HG02852 (cell line): ENCODE data around the gene ARHGAP5.
A peak's percentile ranks its signal among the peaks of the same experiment; 100 is the strongest.

Experiments
- ATAC-seq: cut with Tn5 transposase; IDR thresholded peaks from one replicate; pipeline ENCODE4 v1.9.1; 2021; ENCODE audit warnings: mild to moderate bottlenecking, moderate library complexity; ENCODE audit not compliant: unreplicated experiment

Gene ARHGAP5, protein sequence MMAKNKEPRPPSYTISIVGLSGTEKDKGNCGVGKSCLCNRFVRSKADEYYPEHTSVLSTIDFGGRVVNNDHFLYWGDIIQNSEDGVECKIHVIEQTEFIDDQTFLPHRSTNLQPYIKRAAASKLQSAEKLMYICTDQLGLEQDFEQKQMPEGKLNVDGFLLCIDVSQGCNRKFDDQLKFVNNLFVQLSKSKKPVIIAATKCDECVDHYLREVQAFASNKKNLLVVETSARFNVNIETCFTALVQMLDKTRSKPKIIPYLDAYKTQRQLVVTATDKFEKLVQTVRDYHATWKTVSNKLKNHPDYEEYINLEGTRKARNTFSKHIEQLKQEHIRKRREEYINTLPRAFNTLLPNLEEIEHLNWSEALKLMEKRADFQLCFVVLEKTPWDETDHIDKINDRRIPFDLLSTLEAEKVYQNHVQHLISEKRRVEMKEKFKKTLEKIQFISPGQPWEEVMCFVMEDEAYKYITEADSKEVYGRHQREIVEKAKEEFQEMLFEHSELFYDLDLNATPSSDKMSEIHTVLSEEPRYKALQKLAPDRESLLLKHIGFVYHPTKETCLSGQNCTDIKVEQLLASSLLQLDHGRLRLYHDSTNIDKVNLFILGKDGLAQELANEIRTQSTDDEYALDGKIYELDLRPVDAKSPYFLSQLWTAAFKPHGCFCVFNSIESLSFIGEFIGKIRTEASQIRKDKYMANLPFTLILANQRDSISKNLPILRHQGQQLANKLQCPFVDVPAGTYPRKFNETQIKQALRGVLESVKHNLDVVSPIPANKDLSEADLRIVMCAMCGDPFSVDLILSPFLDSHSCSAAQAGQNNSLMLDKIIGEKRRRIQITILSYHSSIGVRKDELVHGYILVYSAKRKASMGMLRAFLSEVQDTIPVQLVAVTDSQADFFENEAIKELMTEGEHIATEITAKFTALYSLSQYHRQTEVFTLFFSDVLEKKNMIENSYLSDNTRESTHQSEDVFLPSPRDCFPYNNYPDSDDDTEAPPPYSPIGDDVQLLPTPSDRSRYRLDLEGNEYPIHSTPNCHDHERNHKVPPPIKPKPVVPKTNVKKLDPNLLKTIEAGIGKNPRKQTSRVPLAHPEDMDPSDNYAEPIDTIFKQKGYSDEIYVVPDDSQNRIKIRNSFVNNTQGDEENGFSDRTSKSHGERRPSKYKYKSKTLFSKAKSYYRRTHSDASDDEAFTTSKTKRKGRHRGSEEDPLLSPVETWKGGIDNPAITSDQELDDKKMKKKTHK (N-terminal part only)

DNA sequence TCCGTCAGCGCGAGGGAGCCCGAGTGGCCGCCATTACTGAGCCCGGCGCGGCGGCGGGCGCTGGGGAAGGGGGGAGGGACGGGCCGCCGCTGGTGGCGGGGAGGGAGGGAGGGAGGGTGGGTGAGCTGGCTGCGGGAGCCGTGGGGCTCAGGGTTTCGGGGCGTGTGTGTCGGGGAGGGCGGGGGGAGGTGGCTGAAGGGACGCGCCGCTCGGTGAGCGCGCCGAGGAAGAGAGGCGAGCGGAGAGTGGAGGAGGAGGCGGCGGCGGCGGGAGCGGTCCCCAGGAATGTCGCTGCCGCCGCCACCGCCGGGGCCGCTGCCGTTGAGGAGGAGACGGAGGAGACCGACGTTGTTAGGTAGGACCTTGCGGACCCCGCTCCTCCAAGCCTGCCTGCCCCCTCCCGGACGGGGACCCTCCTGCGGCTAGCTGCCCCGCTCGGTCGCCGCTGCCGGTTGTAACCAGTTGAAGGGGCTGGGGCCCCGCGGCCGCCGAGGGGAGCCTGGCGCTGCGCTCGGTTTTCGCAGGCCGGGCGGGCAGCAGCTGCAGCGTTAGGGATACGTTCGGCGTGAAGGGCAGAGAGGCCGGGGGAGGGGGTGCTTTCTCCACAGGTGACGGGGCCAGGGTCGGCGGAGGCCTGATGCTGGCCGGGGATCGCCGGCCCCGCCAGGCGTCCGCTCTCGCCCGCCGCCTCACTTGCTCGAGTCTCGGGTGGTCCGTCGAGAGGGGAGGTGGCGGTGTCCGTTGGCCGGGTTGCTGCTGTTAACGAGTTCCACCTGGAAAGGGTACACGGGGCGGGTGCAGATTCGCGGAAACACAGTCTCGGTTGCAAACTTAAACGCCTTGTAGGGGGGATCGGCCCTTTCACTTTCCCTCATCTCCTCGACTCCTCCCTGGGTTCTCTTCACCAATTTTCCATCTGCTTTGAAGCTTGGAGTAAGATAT, at the start of gene ARHGAP5:
Gene ARHGAP5 (plus strand): TSS at position 224 of the 942 bp plus-strand sequence. CDS start 13,366 bp downstream, outside the sequence.
- ATAC-seq: peak; percentile 42

DNA sequence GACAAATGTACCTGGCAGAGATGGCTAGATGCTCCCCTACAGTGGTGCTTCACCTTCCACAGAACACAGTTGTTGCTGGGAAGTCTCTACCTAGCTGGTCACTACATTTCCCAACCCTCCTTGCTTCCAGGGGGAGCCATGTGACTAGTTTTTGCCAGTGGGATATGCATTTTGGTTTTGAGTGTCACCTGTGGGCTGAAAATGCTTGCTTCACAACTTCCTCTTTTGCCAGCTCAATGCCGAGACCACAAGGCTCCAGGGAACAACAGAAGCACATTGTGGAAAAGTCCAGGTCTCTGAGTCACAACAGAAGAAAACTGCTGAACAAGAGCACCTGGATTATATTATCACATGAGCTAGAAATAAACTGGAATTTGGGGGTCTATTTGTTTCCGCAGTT, 48.5 kb upstream of the ARHGAP5 start:
- ATAC-seq: no peak

DNA sequence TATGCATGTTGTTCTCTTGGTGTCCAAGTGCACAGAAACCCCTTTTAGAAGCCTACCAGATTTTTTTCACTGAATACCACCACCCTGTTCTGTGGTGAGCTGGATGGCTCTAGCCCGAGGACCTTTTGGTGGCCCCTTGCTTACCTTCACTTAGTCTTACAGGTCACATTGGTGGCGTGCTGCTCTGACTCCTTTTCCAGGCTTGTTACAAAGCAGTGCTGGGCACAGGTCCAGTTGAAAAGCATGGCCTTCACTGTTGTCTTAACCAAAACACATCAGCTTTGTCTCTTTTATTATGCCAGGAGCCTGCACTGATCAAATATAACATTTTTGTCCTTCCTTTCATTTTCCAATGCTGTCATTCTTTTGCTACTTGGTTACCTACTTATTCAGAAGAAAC, 43.6 kb upstream of the ARHGAP5 start:
- no peak for ATAC-seq

DNA sequence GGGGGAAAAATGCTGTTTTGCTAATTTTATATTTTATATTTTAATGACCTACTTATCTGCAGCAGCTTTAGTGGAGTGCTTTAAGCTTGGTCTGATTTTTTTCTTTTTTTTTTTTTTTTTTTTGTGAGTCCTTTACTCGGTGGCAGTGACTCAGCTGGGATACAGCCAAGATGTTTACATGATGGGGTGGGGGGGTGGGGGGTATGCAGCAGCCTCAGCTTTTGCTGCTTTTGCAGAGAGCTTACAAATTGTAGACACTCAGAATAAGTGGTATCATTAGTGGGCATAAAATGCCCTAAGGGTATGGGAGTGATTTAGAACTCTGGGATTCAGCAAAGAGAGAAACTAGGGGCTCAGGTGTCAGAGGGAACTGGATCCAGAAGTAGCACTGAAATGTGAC, 38.2 kb upstream of the ARHGAP5 start:
- ATAC-seq: no peak

DNA sequence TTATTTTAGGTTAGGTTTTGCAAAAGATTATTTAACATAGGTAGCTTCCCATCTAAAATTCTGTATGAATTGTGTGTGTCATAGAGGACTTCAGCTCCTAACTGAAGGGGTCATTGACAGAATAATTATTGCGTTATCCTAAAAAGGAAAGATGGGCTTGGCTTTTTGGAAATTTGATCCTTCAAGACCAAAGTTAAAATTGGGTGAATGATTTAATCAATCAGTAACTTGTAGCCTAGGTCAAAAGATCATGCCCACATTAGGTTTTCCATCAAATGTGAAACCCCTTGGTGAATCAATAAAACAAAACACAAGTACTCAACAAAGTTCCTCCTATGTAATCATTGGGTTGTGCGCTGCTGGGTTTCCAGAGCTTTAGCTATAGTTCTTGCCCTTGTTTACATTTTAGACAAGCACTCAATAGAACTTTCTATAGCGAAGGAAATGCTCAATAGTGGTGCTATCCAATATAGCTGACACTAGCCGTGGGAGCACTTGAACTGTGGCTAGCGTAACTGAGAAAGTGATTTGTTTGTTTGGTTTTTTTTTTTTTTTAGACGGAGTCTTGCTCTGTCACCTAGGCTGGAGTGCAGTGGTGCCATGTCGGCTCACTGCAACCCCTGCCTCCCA, 37.6 kb upstream of the ARHGAP5 start:
- no peak for ATAC-seq

DNA sequence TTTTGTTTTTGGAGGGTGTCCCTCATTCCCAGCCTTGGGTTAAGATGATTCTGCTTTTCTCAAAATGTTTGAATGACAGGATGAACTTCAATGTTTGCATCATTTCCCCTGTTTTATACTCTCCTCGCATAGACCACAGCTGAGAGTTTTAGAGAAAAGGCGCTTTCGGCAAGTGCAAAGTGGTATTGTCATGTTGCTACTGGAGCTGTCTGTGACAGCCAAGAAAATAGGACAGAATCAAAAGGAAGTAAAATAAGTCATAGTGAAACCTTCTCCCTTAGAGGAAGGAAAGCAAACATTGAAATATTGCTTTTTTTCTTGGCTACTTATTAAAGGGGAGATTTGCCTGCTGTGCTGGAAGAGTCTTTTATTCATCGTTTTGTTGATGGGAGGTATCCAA, 33.5 kb upstream of the ARHGAP5 start:
- no peak for ATAC-seq

DNA sequence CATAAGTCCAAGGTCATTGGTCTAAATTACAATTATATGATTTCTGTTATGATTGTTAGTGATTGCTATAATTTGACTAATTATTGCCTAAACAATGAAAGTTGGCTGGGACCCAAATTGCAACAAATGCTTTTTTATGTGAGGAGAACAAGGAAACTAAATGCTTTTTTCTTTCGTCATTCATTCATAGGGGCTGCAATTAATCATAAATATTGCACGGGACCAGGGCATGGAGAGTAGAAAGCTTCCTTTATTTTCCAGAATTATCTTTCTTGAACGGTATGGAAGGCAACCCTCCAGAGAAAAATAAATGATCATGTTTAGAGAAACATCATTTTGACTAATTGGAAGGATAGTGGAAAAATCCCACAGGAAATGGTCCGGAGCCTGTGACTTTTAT, 32.6 kb upstream of the ARHGAP5 start:
- no peak for ATAC-seq

DNA sequence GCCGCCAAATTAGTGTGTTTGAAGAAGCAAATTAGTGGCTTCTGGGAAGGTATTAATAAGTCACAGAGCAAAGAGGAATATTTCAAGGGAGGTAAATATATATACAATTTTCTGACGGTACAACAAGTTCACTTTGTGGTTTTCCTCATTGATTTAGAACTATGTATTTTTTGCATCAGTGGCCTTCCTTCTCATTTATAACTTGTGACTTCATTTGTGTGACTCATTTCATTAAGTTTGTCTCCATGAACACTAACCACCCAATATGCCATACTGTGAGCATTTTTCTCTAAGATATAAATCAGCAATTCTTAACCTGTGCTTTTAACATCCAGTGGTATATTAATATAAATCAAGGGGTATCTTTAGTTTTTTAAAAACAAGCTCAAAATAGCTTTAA, 29.3 kb upstream of the ARHGAP5 start:
- ATAC-seq: no peak

DNA sequence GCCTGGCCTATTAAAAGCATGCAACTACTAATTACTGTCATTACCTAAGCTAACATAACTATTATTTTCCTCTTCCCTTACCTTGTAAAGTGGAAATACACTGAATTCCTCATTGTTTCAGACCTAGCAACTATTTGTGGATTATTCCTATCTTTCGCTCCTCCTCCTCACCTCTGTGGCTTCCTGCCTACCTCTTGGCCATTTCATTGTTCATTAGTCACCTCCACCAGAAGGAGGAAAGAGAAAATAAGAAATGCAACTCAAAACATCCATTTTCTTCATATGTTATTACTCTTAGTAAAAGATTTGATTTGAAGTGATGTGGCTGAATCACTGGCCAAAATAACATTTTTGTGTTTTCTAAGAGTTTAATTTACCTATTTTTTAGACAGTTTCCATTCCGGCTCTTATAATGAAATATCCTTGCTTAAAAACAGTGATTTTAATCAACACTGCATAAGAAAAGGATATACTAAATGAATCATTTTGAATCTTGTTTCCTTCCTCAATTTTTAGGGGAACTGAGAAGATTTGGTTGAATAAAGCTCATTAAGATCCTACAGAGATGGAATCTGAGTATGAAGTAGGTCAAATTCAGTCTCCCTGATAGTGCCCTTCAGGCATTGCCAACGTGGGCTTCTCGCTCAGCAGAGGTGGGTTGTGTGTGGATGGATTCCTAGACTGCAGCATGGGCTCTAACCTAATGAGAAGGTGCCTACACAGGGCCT, 27.6 kb upstream of the ARHGAP5 start:
- ATAC-seq: no peak

DNA sequence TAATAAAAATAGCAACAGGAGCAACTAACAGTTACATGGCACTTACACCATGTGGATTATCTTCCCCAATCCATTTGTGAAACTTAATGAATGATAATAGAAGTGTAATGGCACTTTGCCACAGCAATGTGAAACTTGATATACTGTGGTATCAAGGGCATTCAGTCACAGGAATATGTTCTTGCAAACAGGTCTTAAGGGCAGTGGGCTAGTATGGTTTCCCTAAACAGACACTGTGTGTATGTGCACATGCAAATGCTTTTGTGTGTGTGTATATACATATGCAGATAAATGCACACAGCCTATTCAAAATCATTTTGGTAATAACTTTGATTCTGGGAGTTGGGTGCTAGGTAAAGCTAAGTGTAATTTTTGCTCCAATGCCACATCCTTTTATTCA, 26.2 kb upstream of the ARHGAP5 start:
- no peak for ATAC-seq

DNA sequence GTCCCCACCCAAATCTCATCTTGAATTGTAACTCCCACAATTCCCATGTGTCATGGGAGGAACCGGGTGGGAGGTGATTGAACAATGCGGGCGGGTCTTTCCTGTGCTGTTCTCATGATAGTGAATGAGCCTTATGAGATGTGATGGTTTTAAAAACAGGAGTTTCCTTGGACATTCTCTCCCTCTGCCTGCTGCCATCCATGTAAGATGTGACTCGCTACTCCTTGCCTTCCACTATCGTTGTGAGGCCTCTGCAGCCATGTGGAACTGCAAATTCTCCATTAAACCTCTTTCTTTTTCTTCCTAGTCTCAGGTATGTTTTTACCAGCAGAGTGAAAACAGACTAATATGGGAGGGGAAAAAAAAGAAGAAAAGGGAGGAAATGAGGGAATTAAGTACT, 22.6 kb upstream of the ARHGAP5 start:
- no peak for ATAC-seq

DNA sequence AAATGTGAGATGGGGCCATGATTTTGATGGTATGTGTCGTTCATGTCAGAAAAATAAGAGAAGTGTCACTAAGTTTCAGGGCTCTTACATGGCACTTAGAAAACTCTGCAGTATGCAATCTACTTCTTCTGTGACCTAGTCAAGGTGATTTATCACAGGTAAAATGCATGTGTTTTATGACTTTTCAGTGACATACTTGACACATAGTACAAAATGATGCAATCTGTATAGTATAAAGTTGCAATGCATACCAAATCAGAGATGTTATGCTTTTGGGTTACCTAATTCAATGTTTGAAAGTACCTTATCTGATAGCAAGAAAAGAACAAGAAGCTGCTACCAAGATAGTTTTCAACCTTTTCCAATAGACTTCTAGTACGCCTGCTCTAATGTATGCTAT, 21.9 kb upstream of the ARHGAP5 start:
- ATAC-seq: no peak

DNA sequence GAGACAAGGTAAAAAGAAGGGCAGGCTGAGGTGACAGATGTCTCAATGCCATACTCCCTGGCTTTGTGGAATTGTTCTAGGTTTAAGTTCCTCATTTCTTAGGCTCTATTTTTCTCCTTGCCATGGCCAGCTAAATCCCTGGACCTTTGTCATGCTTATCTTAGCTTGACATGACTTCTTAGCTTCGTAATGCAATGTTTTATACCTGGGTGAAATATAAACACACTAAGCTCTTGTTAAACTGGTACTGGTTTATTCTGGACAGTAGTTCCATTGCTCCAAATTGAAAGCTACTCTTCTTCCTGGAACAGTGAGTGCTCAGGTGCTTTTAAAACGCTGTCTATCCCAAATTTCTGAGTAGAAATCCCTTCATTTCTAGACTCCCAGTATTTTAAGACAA, 17.4 kb upstream of the ARHGAP5 start:
- ATAC-seq: no peak

DNA sequence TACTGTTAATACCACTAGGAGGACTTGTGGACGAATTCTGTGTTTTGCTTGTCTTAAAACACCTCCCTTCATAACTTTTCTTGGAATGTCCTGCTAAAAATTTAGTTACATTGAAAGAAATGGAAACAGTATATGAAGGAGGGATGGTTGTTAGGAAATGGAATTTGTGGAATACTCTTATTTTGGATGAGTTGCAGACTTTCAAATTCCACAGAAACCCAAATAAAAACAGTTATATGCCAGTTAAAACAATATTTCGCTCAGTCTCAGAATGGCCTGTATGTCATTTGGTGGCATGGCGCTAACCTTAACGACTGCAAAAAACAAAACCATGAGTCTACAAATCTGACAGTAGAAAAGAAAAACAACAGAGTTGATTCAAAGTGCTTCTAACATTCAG, 12.2 kb upstream of the ARHGAP5 start:
- no peak for ATAC-seq

DNA sequence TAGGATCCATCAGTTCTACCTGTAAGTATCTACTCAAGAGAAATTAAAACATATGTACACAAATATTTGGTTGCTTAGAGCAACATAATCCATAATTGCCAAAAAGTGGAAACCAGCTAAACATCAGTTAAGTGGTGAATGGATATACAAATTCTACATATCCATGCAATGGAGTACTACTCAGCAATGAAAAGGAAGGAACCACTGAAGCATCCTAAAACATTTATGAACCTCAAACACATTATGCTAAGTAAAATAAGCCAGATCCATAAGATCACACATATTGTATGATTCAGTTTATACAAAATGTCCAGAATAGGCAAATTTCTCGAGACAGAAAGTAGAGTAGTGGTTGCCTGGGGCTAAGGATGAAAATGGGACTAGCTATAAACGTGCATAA, 8.4 kb upstream of the ARHGAP5 start:
- ATAC-seq: no peak

DNA sequence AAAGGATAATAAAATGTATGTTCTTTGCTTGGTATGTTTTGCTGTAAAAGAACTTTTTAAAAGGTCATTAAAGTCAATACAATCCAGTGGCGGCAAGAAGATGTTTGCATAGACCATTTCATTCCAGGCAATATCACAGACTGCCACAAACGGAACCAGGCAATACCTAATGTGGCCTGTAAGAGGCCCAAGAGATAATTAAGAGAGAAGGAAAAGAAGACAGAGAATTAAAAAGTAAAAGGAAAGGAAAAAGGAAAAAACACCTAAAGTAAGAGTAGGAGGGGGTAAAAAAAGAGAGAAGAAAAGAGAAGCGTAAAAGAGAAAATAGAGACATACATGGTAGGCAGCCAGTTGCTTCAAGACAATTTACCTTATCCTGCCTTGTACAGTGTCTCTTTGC, 6.8 kb upstream of the ARHGAP5 start:
- ATAC-seq: no peak

DNA sequence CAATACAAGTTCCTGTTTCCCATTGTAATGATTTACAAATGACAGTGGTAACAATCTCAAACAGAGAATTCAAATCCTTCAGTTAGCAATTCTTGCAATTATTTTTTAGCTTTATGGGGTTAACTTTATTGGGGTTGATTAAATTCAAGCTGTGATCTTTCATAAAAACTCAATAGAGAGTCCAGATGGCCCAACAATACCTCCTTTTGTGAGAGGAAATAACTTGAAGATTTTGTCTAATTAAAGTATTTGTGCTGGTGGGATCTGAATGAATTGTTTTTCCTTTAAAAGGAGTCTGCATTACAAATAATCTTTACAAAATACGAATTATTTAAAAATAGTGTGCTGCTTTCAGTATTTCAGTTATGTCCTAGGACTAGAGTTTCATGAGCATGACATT, 4.4 kb upstream of the ARHGAP5 start:
- no peak for ATAC-seq

DNA sequence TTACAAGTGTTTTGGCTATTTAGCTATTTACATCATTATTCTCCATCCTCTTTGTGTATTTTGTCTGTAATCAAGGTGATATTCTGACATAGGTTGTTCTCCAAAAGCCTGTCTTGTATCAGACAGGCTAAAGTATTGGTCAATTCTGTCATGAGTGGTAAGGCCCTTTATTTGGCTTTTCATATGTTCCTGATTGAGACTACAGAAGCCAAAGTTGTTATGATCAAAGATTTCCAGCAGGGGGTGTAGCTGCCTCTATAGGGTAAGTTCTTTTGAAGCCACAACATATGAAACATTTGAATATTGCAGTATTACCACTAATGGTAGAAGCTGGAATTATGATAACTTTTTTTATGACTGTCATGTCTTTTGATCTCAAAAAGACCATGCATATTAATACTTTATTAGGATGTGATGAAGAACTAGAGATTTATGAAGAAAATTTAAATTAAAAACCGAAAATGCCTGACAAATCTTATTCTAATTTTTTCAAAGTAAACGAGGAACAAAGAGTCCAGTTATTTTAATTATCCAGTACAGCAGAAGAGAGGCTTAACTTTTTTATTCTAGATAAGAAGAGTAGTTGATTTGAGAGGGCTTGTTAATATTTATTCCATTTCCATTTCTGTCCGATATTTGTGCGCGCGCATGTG, 3.4 kb upstream of the ARHGAP5 start:
- ATAC-seq: no peak
